Measurements from ENCODE around the gene OOSP4A.

GRCh38 chr11:59981106-59981770 is 17.4 kb downstream of the OOSP4A start:
- TF ChIP-seq CTCF (IDR thresholded peaks at IDR 0.05) = no peak
- TF ChIP-seq POLR2A (IDR thresholded peaks at IDR 0.05) = no peak

Measured in Peyer's patch (tissue), 4 donors.